Left lung (tissue), 10 donors: ENCODE measurements around the gene RAI1. TPM values are rescaled to one million over a fixed set of nuclear protein-coding genes. Genes with fewer than 3 reads are reported as not detected.

Source experiments
- ATAC-seq: fragments of 200-7000 bp; cut with Tn5 transposase; one replicate; pipeline ENCODE4 v1.9.1; 2020; ENCODE audit warnings: moderate library complexity
- DNase-seq, 4 donors: peaks; one replicate each; pipeline ENCODE4 v3.0.0-alpha.2; 2013 to 2020
- H3K27ac ChIP-seq, 2 donors: fragments of 200-600 bp; sonication (generic) in 1 of 2; one replicate each; pipeline versions ENCODE4 v1.5.0 to v1.8.0; 2020 to 2021
- H3K27me3 ChIP-seq, 2 donors: fragments of 200-600 bp; sonication (generic) in 1 of 2; one replicate each; pipeline versions ENCODE4 v1.5.0 to v1.8.0; 2020 to 2021
- H3K36me3 ChIP-seq, 2 donors: fragments of 200-600 bp; sonication (generic) in 1 of 2; one replicate each; pipeline versions ENCODE4 v1.5.0 to v1.8.0; 2020 to 2021
- H3K4me1 ChIP-seq, 2 donors: fragments of 200-600 bp; one replicate each; pipeline ENCODE4 v1.8.0; 2021
- H3K4me3 ChIP-seq, 2 donors: fragments of 200-600 bp; sonication (generic) in 1 of 2; one replicate each; pipeline versions ENCODE4 v1.5.0 to v1.8.0; 2020 to 2021; ENCODE audit warnings: mild to moderate bottlenecking in 1 of 2
- H3K9me3 ChIP-seq, 2 donors: fragments of 200-600 bp; sonication (generic) in 1 of 2; one replicate each; pipeline versions ENCODE4 v1.5.0 to v1.8.0; 2020 to 2021
- CTCF ChIP-seq, 2 donors: fragments of 200-600 bp; sonication (generic) in 1 of 2; IDR thresholded peaks; one replicate each; pipeline versions ENCODE4 v1.5.0 to v1.8.0; 2021; ENCODE audit warnings: antibody characterized with exemption in 2 of 2
- intact Hi-C, 2 donors: fragments of 100-400 bp; cut with DNase I; formaldehyde crosslinking; loops; one replicate each; pipeline versions ENCODE4 v1.11.2 to v1.14.2; 2022
- polyA plus RNA-seq, 6 donors: library from polyadenylated mRNA; unstranded; fragments of 120-200 nt; gene quantifications; one replicate each; pipeline ENCODE4 v1.2.1, GENCODE V29; 2013; ENCODE audit not compliant: insufficient read length in 6 of 6
- total RNA-seq, 2 donors: library from RNA; stranded (reverse); fragmentation: NEBNext Ultra II Directional; extraction: Animal tissue kit (Norgen Biotek cat#: 25700); gene quantifications; one replicate each; pipeline ENCODE4 v1.2.1, GENCODE V29; 2021
- donor health status: DM: no; HTN: yes; CAD: no.
- donor health status: DM: no; HTN: no; CAD: no.

RAI1 gene
- total and polyA plus RNA-seq, 8 donors, result 28.8 to 43.8 (median 34.7) TPM

DNA sequence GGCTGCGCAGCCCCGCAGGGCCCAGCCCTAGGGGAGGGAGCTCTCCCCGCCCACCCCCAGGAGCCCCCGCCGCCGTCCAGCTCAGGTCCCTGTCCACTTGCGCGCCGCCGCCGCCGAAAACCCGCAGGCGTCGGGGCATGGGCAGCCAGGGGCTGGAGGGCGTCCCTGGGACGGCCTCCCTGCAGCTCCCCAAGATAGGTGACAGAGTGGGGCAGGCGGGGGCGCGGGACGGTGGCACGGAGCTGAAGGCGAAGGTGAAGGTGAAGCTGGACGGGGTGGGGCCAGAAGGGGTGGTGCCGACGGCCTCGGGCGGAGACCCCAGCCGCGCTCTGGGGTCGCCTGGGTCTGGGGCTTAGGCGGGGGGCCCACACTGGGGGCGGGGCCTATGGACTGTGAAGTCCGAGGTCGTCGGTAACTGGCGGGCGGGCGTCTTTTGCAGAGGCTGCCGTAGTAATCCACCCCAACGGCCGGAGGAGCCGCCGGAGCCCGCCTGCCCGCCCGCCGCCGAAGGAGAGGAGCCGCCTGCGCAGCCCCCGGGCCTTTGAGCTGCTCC, 128.3 kb downstream of the RAI1 start:
- H3K27me3 ChIP-seq, result no peaks in the 10 kb centered on the region
- H3K36me3 ChIP-seq, result peaks cover 0 to 72% of the 10 kb centered on the region in 2 donors
- ATAC-seq, result no peak
- TF ChIP-seq CTCF (IDR thresholded peaks at IDR 0.05), result no peak
- H3K9me3 ChIP-seq, result no peaks in the 10 kb centered on the region
- H3K4me1 ChIP-seq, result peaks cover 12 to 18% of the 10 kb centered on the region in 2 donors
- intact Hi-C loops, result loop anchor here (5.0 to 10.0 kb wide), 2 partner anchors 53 to 55 kb away; no protein-coding TSS in a partner anchor
- no peak overlapping the region for H3K27ac ChIP-seq
- no peak overlapping the region for H3K4me3 ChIP-seq
- peak in 1 of 4 donors; percentile 82 for DNase-seq

DNA sequence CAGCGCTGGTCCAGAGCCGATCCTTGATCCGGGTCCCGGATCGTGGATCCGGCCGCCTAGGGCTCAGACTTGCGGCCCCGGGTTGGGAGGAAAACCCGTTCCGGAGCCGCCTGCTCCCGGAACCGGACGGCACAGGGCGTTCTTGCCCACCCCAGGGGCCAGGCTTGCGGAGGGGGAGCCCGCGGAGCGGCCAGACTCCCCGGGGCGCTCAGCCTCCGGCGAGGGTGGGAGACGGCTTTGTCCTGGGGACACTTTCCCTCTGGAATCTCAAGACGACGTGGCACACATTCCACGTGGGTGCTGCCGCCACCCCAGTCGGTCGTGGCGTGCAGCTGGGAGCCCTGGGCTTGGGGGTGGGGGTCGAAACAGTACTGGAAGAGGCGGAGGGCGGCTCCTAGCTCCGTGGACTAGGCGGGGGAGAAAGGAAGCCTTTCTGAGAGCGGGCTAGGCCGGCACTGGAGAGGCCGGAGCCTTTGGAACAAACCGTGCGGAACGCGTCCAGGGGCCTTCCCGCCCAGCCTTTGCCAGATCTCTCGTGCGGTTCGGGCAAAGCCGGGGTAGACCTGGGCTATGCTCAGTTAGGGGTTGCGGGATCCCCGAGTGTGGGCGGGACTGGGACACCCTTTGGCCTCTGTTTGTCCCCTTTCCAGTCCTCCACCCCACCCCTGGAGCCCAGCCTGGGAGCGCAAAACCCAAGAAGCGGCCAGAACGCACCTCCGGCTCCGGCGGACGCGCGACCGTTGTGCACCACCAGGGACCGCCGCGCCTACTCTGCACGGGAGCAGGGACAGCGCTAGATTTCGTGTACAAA, 129.0 kb downstream of the RAI1 start:
- Histone ChIP-seq H3K36me3 (peaks cover 0 to 72% of the 10 kb centered on the region in 2 donors), H3K9me3 (no peaks in the 10 kb centered on the region), H3K4me1 (peaks cover 12 to 20% of the 10 kb centered on the region in 2 donors), H3K27ac (peak overlapping the region in 1 of 2 donors; percentile 44), H3K4me3 (no peak overlapping the region), H3K27me3 (no peaks in the 10 kb centered on the region)
- DNase-seq (peak in 2 of 4 donors; percentile 66 to 72), ATAC-seq (peak; percentile 27)
- intact Hi-C loops, result loop anchor here (5.0 to 10.0 kb wide), 2 partner anchors 52 to 55 kb away; no protein-coding TSS in a partner anchor
- no peak for TF ChIP-seq CTCF (IDR thresholded peaks at IDR 0.05)

- intact Hi-C loops, result loop anchor here (5.0 to 10.0 kb wide), 2 partner anchors 51 to 54 kb away; no protein-coding TSS in a partner anchor
- DNase-seq, result peak in 1 of 4 donors; percentile 79
- peaks cover 0 to 71% of the 10 kb centered on the region in 2 donors for H3K36me3 ChIP-seq
- H3K4me3 ChIP-seq, result no peak overlapping the region
- H3K27ac ChIP-seq, result no peak overlapping the region
- peaks cover 12 to 22% of the 10 kb centered on the region in 2 donors for H3K4me1 ChIP-seq
- no peaks in the 10 kb centered on the region for H3K27me3 ChIP-seq
- H3K9me3 ChIP-seq, result no peaks in the 10 kb centered on the region
- no peak for ATAC-seq
- TF ChIP-seq CTCF (IDR thresholded peaks at IDR 0.05), result no peak
These were observed 129.6 kb downstream of the RAI1 start for GRCh38 chr17:17810895-17811248.

DNA sequence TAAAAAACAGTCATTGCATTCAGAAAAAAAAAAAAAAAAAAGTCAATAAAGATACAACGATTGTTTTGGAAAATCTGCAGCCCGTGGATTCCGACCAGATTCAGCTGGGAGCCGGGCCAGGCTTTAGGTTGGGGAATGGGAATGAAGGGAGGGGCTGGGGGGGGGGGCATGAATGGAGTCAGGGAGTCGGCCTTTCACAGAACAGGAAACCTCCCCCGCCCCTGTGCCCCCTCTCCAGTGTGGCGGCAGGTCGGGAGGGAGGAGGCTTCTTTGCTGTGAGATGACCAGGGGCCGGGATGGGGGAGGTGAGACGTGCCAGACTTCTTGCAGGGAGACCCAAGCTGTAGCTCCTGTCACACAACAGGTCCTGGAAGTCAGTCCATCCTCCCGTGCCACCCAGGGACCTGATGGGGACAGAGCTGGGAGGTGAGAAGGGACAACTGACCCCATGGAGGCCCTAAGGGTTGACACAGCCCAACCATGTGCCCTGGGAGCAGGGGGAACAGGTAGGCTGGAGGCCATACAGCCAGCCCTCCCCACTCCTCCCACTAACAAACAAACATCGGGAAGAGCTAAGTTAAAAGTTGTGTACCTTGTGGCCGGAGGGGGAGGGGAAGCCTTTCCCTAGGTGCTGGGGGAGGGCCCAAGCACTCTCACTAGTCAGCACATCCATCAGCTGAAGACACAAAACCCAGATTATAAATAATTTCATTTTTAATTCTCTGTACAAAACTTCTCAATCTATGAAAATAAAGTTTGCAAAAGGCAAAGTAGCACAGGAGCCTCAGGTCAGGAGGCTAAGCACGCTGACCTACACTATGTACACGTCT, 130.3 kb downstream of the RAI1 start:
- Histone ChIP-seq H3K4me1 (peaks cover 12 to 22% of the 10 kb centered on the region in 2 donors), H3K27me3 (no peaks in the 10 kb centered on the region), H3K27ac (peak overlapping the region in 1 of 2 donors; percentile 23), H3K4me3 (no peak overlapping the region), H3K36me3 (peaks cover 0 to 73% of the 10 kb centered on the region in 2 donors), H3K9me3 (no peaks in the 10 kb centered on the region)
- intact Hi-C loops, result loop anchor here (5.0 to 10.0 kb wide), 2 partner anchors 51 to 53 kb away; no protein-coding TSS in a partner anchor
- no peak for TF ChIP-seq CTCF (IDR thresholded peaks at IDR 0.05)
- ATAC-seq, result peak; percentile 8
- DNase-seq, result peak in 2 of 4 donors; percentile 70 to 76
